Iris pigment epithelial cell (primary cell): Measurements from ENCODE around the gene TXNRD3.

Experiments used
- DNase-seq: peaks from one replicate; pipeline ENCODE4 v3.0.0-alpha.2; 2011; ENCODE audit warnings: low read depth

Gene TXNRD3

DNA sequence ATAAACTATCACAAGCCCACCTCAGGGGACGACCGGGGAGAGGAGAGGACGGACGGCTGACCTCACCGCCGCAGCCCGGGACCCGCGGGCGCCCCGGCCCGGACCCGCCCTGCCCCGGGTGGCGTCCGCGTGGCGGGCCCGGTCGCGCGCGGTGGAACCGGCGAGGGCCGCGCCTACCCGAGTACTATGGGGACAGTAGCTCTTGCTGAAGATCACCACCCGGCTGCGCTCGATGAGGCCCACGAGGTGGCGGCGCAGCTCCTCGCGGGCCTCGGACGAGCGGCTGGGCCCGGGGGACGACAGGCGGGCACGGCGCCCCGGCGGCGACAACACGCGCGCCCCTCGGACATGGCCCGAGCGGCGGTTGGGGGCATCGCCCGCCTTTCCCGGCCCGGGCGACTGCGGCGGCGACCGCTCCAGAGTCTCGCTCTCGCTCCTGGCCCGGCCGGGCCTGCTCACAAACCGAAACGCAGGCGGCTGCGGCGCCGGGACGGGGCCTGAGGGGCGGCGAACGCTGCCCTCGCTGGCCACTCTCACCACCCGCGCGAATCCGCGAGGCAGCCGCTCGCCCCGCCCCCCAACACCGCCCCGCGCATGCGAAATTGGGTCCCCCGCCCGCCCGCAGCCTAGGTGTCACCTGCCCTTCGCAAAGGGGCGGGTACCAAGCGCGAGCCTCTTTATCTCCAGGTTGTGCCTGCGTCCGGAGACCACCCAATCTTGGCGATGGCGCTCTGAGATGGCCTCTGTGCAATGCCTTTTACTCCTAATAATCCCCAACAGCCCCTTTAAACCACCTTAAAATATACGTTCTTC lies at the start of gene TXNRD3:
TXNRD3 (minus strand) TSS at position 554 of the 813 bp plus-strand sequence.
- peak; percentile 68 for DNase-seq

- peak; percentile 94 for DNase-seq
Observed at GRCh38 chr3:126703512-126704493, 48.9 kb upstream of the TXNRD3 start, which contains the start of gene CHCHD6. CHCHD6 (plus strand) TSS chr3:126704240; CDS start chr3:126704313, 73 bp downstream.

GRCh38 chr3:126699011-126699410 lies 44.1 kb upstream of the TXNRD3 start:
- DNase-seq = no peak

- DNase-seq = no peak
Observed at GRCh38 chr3:126696701-126697267, 41.9 kb upstream of the TXNRD3 start.

- no peak for DNase-seq
Observed at GRCh38 chr3:126693921-126694320, 39.0 kb upstream of the TXNRD3 start.

- no peak for DNase-seq
Observed at GRCh38 chr3:126692858-126693257, 37.9 kb upstream of the TXNRD3 start.

GRCh38 chr3:126691765-126692164 lies 36.8 kb upstream of the TXNRD3 start:
- no peak for DNase-seq

- DNase-seq = no peak
Observed at GRCh38 chr3:126685493-126685892, 30.6 kb upstream of the TXNRD3 start.

DNA sequence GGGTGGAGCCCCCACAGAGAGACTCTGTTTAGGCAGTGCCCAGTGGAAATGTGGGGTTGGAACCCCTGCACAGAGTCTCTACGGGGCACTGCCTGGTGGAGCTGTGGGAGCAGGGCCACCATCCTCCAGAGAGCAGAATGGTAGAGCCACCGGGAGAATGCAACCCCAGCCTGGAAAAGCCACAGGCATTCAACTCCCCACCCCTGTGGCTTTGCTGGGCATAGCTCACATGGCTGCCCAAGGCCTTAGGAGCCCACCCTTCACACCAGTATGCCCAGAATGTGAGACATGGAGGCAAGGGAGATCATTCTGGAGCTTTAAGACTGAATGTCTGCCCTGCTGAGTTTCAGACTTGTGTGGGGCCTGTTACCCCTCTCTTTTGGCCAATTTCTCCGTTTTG lies 30.1 kb upstream of the TXNRD3 start:
- DNase-seq = peak; percentile 12

- DNase-seq = no peak
Observed at GRCh38 chr3:126684218-126684751, 29.4 kb upstream of the TXNRD3 start.

DNA sequence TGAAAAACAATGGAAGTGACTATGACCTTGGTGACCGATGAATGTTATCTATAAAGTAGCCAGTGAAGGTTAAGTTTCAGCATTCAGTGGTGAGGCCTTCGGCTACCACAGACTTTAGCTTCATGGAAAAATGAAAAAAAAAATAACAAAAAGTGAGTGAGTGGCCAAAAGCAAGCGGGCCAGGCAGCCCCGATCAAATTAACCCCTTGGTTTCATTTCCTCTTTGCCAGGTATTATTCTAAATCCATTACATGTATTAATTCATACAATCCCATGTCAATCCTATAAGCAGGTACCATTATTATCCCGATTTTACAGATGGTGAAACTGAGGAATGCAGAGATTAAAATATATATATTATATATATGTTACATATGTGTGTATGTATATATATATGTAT lies 28.1 kb upstream of the TXNRD3 start:
- DNase-seq = no peak

DNA sequence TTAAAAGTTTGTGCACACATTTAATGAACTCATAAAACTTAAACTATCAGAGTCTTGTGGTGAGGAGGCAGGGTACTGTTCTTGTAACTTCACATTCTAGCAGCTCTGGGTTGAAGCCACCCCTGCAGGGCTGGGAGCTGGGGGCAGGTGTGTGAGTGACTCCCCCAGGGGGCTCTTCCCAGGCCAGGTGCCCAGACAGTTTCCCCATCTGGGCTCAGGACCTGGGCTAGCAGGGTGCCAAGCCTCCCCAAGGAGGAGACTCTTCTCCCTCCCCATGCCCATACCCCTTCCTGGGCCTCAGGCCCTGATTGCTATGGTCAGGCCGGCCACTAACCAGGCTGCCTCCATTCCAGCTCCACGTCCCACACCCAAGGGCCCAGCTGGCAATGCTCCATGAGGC lies 27.1 kb upstream of the TXNRD3 start:
- DNase-seq = no peak

GRCh38 chr3:126680667-126681055 lies 25.7 kb upstream of the TXNRD3 start:
- no peak for DNase-seq

DNA sequence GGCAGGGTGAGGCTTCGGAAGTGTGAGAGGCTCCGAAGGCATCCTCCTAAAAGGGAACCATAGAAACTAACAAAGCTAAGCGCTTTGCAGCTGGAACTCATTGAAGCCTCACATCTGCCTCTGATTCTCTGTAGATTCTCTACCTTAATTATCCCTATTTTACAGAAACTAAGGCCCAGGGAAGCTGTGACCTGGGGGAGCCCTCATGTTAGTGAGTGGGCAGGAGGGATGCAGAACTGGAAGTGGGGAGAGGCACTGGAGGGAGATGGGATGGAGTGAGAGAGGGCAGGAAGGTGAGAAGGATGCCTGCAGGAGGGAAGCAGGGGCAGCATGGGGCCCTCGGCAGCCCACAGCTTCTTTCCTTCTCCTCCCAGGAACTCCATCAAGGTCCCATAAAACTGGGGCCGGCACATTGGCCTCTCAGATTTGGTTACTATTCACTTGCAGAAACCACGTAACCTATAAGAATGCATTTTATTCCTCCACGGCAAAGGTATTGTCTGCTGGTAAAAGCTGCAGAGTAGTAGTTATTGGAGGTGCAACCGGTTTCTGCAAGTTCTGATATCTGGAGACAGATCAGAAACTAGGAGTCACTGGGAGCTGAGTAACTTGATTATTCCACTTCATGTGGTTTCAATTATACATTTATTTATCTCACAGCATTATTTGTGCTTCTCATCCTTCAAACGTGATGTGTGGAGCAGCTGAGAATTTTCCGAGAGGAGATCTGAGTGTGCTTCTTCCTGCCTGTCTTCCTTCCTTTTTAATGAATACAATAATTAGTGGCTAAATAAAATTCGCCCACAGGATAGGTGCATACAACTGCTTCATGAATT lies 25.1 kb upstream of the TXNRD3 start:
- DNase-seq = no peak

DNA sequence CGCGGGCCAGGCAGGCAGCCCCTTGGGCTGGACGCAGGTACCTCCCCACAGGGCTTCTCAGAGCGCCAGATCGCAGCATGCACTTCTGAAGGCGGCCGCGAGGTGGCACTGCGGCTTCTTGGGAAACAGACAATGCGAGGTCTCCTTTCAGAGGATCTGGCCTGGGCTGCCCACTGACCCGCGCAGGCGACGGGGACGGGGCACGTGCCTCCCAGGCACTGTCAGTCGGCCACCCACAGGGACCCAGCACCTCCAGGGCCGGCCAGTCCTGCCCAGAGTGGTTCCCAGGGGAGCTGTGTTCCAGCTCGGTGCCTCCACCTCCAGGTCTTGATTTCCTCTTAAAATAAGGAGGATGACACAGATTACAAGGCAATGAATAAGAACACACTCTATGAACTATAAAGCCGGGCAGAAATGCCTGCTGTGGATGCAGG lies 24.4 kb upstream of the TXNRD3 start:
- DNase-seq = peak; percentile 65

GRCh38 chr3:126678693-126679317 lies 23.9 kb upstream of the TXNRD3 start:
- no peak for DNase-seq

DNA sequence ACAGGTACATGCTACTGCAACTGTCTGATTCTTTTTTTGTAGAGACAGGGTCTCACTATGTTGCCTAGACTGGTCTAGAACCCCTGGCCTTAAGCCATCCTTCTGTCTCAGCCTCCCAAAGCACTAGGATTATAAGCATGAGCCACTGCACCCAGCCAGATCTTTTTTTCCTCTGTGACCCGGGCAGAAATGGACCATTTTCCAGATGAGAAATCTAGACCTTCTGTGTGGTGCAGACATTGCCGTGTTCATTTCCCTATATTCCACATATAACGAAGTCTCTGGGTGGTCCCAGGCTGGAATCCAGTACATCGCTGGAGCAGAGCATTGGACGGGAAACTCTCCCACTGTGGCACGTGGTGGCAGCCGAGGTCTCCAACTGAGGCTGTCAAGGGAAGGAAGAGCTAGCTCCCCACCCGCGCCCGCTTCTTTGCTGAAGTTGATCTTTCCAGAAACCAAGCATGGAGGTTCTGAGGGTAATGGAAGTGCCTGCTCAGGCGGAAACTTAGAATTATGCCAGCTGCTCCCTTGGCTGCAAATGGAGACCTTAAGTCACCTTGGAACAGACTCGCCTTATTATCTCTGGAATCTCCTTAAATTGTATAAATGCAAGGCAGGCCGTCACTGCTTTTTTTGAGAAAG lies 23.1 kb upstream of the TXNRD3 start:
- DNase-seq = no peak

GRCh38 chr3:126676919-126677705 lies 22.2 kb upstream of the TXNRD3 start:
- DNase-seq = peak; percentile 41

- no peak for DNase-seq
Observed at GRCh38 chr3:126672741-126673140, 17.8 kb upstream of the TXNRD3 start.
